UCSD-AML1 (cell line): Measurements from ENCODE around the gene SPI1.

ENCODE experiments used
- DNase-seq: peaks from one replicate; lab custom pipeline; 2025; ENCODE audit not compliant: unreplicated experiment; lab: John Stamatoyannopoulos, UW

The SPI1 gene

DNA sequence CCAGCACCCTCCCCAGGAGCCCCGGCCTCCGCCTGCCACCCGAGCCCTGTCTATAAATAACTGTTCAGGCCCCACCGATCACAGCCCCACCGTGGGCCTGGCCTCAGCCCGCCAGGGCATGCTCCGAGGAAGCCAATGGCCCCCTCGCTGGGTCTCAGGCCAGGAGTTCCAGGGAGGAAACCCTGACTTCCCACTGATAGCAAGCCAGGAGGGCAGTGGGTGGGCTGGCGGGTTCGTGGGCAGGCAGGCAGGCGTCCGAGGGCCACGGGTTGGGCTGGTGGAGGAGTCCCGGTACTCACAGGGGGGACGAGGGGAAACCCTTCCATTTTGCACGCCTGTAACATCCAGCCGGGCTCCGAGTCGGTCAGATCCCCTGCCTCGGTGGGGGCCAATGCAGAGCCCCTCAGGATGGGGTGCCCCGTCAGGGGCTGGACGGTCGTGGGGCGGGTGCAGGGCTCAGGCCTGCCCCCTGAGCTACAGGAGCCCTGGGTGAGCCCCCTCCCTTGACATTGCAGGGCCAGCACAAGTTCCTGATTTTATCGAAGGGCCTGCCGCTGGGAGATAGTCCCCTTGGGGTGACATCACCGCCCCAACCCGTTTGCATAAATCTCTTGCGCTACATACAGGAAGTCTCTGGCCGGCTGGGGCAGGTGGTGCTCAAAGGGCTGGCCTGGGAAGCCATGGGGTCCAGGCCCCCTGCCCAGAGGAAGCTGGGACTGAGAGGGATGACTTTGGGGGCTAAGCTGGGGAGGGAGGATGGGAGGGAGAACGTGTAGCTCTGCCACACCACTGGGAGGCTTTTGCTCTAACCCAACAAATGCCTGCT, at the start of gene SPI1:
SPI1 (minus strand) TSS at position 538 of the 826 bp plus-strand sequence; CDS start at position 344, 194 bp downstream.
- peak; percentile 84 for DNase-seq

DNA sequence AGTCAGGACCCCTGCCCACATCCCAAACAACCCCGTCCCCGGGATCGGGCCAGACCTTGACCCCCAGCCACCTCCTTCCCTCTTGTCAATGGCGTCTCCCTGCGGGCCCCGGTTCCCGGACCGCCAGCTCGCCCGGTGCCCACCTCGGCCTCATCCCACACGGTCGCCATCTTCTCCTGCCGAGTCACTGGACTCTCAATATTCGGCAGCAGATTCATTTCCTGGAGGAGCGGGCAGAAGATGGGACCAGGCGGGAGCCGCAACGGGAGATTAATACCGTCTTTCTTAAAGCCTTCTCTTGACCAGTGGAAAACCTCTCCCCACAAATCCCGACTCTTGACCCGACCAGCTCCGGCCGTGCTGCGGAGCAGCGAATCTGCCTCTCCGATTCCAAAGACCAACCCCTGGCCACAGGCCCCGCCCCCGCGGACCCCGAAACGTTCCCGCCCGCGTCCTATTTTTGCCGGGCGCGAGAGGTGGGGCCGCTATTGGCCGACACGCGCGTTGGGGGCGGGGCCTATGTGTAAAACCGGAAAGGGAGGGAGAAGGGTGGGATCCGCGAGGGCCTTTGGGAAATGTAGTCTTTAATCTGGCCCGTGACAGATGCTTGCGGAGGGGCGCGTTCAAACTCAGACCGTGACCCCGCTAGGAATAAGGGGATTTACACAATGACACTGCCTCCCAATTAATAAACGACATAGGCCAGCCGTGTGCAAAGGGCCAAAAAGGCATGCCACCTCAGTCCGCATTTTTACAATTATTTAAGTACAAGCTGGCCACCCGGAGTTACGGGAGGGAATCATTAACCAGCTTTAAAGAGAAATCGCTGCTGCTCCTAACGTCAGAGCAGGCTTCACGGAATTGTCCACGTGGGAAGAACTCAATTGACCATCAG, 48.0 kb upstream of the SPI1 start, which contains the start of gene PSMC3:
PSMC3 (minus strand) TSS at position 378 of the 895 bp plus-strand sequence; CDS start at position 218, 160 bp downstream.
- peak; percentile 97 for DNase-seq

DNA sequence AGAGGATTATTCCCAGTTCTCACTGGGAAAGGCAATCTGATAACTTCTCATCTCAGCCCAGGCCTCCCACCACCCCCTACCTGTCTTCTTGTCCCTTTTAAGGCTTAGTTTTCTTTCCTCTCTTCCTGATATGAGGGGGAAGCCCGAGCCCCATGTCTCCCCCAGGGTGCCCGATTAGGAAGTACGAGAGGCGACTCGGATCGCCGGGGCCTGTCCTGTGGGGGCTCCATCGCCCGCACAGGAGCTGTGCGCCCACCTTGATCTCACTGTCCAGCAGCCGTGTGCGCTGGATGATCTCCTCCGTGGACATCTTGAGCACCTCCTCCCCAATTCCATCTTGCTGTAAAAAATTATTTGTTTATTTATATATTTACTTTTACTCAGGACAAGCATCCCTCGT, 47.3 kb upstream of the SPI1 start:
- no peak for DNase-seq

DNA sequence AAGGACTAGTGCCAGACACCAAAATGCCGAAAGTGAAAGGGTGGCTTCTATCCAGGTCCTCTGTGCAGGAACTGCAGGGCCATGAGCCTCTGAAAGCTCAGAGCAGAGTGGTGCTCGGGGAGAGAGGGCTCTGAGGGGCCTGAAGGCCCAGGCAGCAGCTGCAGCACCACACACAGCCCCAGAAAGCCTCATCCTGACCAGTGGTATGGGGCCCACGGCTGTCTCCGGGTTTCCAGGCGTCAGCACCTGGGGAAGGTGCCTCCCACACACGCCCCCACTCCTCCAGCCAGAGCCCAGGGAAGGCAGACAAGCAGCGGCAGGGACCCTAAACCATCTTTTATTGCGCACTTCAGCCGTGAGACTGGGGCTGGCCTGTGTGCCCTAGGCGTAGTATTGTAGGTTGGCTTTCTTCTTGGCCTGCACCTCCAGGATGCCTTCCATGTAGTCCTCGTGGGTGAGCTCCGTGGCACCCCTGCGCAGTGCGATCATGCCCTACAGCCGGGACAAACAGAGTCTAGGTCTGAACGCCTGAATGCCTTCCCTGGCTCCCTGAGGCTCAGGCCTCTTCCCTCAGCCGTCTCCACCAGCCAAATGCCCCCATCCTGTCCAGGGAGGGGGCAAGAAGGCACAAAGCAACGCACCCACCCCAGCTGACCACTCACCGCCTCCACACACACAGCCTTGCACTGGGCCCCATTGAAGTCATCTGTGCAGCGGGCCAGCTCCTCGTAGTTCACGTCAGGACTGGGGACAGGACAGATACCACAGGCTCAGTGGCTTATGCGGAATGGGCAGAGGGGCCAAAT, 40.3 kb upstream of the SPI1 start:
- no peak for DNase-seq

DNA sequence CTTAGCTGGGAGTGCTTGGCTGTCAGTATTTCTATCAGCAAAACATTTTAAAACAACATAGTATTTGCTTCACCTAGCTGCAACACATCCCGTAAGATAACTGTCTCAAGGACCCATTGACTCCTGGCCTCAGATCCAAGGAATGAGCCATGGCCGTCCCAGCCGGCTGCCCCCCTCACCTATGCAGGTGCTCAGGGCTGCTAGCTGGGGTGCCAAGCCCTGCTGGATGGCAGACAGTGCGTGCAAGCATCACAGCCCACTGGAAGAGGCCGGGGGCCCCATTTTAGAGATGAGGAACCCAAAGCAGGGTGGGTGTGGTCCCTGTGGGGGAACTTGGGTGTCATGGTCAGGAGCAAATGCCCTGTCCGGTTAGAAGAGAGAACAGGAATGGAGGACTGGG, 39.4 kb upstream of the SPI1 start:
- no peak for DNase-seq

DNA sequence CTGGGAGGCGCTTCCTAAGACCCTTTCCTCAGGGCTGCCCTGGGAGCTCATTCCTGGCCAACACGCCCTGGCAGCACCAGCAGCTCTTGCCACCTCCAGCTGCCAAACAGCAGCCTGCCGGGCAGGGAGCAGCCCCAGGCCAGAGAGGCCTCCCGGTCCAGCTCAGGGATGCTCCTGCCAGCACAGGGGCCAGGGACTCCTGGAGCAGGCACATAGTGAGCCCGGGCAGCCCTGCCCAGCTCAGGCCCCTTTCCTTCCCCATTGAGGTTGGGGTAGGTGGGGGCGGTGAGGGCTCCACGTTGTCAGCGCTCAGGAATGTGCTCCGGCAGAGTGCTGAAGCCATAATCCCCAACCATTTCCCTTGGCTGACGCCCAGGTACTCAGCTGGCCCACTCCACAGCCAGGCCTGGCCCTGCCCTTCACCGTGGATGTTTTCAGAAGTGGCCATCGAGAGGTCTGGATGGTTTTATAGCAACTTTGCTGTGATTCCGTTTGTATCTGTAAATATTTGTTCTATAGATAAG, 37.7 kb upstream of the SPI1 start:
- no peak for DNase-seq

DNA sequence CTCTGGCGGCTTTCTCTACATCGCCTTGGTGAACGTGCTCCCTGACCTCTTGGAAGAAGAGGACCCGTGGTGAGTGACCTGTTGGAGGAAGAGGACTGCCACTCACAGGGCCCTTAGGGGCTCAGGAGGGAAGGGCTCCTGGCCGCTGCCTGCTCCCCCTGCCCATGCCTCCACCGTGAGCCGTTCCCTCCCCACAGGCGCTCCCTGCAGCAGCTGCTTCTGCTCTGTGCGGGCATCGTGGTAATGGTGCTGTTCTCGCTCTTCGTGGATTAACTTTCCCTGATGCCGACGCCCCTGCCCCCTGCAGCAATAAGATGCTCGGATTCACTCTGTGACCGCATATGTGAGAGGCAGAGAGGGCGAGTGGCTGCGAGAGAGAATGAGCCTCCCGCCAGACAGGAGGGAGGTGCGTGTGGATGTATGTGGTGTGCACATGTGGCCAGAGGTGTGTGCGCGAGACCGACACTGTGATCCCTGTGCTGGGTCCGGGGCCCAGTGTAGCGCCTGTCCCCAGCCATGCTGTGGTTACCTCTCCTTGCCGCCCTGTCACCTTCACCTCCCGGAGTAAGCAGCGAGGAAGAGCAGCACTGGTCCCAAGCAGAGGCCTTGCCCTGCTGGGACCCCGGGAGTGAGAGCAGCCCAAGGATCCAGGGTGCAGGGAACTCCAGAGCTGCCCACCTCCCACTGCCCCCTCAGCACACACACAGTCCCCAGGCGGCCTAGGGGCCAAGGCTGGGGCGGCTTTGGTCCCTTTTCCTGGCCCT, 36.9 kb upstream of the SPI1 start:
- DNase-seq: no peak

DNA sequence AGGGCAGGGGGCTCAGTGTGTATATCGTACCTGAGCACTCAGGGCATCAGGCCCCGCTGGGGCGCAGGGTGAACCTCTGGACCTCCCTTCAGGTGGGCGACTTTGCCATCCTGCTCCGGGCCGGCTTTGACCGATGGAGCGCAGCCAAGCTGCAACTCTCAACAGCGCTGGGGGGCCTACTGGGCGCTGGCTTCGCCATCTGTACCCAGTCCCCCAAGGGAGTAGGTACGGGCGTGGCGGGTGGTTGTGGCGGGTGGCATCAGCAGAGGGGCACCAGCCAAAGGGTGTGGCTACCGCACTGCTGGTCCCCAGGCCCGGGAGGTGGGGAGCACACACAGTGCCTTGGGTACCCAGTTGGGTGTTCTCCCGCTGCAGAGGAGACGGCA, 36.3 kb upstream of the SPI1 start:
- no peak for DNase-seq

DNA sequence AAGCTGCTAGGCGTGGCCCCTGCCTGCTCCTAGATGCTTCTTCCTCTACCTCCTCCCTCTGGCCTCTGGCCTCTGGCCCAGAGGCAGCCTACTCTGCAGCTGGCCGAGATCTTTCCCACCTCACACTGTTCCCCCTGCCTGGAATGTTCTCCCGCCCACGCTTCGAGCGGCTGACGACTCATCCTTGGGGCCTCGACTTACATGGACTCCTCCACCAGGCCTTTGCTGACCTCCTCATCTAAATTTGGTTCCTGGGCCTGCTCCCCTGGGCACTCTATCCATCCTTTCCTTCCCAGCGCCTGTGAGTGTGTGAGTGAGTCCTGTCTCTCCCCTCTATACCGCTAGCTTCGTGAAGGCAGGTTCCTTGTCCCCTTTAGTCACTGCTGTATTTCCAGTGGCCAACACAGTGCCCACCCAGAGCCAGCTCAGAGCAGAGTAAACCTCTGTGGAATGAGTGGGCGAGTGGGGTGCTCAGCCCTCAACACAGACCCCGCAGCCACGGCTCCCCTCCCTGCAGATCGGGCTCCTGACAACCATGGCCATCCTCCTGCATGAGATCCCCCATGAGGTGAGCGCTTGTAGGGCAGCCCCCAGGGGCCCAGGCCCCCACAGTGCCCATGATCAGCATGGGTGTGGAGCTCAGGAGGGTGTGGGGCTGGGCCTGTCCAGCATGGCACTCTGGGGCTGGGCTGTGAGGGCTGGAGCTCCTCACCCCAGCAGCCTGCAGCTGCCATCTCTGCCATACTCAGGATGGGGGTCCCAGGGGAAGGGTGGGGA, 35.7 kb upstream of the SPI1 start:
- no peak for DNase-seq

DNA sequence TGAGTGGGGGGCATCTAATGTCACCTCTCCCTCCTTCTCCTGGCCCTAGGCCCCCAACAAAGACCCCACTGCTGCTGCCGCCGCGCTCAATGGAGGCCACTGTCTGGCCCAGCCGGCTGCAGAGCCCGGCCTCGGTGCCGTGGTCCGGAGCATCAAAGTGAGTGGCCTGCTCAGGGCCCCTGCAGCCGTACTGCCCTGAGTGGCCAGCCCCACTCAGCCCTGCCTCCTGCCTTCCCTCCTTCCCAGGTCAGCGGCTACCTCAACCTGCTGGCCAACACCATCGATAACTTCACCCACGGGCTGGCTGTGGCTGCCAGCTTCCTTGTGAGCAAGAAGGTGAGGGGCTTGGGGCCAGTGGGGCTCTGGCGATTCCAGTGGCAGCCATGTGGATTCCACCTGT, 35.0 kb upstream of the SPI1 start:
- DNase-seq: no peak

DNA sequence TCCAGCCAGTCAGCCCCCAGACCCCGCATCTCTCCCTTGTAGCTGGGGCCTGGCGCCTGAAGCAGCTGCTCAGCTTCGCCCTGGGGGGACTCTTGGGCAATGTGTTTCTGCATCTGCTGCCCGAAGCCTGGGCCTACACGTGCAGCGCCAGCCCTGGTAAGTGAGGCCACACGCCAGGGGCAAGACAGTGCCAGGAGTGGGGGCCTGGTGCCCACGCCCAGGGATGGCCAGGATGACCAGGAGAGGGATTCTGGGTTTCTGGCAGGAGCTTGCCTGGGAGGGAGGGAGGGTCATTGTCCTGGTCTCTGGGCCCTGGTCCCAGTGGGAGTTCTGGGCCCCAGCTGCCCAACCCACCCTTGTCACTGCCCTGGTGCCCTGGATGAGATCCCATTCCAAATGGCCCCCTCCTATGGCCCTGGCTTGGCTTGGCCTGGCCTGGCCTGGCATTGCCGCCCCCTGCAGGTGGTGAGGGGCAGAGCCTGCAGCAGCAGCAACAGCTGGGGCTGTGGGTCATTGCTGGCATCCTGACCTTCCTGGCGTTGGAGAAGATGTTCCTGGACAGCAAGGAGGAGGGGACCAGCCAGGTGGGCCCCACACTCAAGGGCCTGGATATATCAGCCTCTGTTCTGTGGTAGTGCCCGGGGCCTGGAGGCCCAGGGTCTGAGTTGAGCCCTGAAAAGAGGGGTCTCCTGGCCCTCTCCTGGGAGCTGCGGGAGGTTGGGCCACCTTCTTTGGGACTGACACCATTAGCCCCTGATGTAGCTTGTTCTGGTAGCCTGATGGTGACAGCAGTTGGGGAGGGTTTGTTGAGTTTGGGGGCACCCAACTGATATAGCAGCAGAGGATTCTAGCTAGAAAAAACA, 33.8 kb upstream of the SPI1 start:
- DNase-seq: peak; percentile 66

DNA sequence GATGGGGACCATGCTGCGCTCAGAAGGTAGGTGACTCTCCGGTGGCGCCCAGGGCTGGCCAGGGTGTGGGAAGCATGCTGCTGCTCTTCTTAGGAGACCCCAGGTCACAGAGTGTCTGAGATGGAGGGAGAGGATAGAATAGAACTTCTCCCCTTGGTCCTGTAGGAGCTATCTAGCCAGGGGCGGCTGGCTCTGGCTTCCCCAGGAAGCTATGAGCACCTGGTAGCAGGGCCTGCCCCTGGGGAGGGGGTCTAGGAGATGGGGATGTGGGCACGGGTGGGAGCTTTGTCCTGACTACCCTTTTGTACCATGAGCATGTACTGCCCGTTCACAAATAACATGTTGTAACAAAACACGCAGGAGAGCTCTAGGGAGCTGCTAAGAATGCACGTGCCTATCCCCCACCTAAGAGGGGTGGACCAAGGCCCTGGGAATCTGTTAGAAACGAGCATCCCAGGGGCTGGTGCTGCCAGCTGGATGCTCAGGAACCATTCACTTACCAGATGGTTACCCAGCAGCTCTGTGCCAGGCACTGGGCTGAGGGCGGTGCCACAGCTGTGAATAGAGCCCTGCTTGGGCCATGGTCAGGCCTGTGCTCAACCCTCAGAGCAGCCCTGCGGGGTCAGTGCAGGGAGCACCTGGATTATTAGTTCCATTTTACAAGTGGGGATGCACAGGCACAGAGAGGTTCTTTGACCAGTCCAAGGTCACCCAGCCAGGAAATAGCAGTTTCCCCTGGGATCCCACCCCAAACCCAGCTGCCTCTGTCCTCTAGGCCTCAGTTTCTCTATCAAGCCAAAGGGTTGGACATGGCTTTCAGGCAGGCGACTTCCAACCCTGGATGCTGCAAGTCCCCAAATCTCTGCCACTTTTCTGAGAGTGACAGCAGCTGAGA, 32.3 kb upstream of the SPI1 start:
- DNase-seq: no peak

DNA sequence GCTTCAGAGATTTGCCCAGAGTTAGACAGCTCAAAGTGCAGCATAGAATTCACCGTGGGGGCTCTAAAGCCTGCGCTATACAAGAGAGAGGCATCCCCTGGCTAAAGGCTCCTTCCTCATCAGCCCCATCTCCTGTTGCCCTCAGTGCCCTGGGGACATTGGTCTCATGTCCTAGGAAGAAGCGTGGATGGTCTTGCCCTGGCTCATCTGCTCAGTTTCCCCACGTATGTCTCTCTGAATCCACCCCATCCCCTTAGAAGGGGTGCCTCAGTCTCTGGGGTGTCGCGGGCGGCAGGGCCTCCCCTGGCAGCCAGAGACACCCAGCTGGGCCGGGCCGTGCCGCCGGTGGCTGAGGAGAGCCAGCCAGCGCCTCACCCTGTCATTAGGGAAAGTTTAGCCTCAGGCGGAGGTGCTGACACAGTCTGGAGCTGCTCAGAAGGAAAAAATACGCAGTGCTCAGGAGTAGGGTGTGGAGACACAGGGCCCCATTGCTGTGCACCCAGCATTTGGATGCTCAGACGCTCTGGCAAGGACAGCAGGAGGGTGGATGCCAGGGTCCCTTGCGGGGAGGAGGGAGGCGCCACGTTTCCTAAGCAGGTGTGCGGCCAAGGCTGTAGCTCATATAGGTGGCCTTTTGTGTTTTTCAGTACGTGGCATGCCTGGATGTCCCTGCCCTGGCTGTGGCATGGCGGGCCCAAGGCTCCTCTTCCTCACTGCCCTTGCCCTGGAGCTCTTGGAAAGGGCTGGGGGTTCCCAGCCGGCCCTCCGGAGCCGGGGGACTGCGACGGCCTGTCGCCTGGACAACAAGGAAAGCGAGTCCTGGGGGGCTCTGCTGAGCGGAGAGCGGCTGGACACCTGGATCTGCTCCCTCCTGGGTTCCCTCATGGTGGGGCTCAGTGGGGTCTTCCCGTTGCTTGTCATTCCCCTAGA, 31.4 kb upstream of the SPI1 start:
- no peak for DNase-seq

DNA sequence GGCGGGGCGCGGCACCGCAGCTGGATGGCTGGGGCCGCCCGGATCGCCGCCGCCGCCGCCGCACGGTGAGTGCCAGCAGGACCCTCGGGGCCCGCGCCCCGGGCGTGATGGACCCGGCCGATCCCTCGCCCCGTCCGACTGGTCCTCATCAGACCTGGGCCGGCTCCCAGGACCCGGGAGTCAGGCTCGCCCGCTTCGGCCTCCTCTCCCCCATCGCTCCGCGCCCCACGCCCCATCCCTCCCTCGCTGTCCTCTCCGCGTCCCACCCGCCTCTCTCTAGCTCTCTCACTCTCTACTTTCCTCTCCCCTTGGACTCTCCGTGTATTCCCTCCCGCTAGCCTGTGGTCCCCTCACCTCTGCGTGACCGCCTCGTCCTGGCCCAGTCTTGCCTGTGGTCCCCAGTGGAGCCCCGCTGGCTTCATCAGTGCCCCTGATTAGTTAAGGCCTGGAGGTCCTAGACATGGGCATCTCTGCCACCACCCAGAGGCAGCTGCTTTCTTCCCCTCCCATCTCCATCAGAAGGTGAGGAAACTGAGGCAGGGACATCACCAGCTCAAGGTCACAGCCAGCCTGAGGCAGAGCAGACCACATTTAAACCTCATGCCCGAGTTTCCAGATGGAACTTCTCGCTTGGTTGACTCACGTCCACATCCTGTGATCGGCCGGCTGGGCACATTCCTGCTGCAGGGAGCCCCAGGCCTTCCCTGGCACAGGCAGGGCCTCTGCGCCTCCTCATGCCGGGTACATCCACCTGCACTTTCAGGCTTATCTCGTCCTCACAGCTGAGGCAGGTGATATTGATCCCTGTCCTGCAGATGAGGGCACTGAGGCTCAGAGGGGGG, 30.5 kb upstream of the SPI1 start:
- peak; percentile 50 for DNase-seq
